GM12878 (cell line): ENCODE results near the gene JUN. TPM values are rescaled to one million over a fixed set of nuclear protein-coding genes. Genes with fewer than 3 reads are reported as not detected.

ENCODE experiments used
- CBX3 ChIP-seq: fragments of 200-600 bp; sonication (generic); IDR thresholded peaks from 2 replicates; pipeline ENCODE4 v1.6.1; 2016; ENCODE audit warnings: low read depth, borderline replicate concordance
- ESRRA ChIP-seq: IDR thresholded peaks from 2 replicates; pipeline ENCODE4 v1.6.1; 2012; ENCODE audit warnings: mild to moderate bottlenecking, low read length, improper control_type of control experiment
- FOXM1 ChIP-seq: IDR thresholded peaks from 2 replicates; pipeline ENCODE4 v1.6.1; 2012; ENCODE audit warnings: low read depth, mild to moderate bottlenecking, inconsistent platforms, low read length, moderate library complexity
- LARP7 ChIP-seq: fragments of 450-650 bp; IDR thresholded peaks from 2 replicates; pipeline ENCODE4 v1.6.1; 2017; ENCODE audit warnings: mild to moderate bottlenecking
- MLLT1 ChIP-seq: fragments of 450-650 bp; IDR thresholded peaks from 2 replicates; pipeline ENCODE4 v1.6.1; 2016; ENCODE audit warnings: mild to moderate bottlenecking
- SKIL ChIP-seq: fragments of 450-650 bp; IDR thresholded peaks from 2 replicates; pipeline ENCODE4 v1.6.1; 2017; ENCODE audit warnings: mild to moderate bottlenecking, low read depth, inconsistent platforms; ENCODE audit not compliant: poor library complexity, severe bottlenecking
- SREBF2 ChIP-seq: IDR thresholded peaks from 2 replicates; pipeline ENCODE4 v1.6.1; 2012; ENCODE audit warnings: mild to moderate bottlenecking, low read length
- ZSCAN29 ChIP-seq: fragments of 450-650 bp; IDR thresholded peaks from 2 replicates; pipeline ENCODE4 v1.6.1; 2017; ENCODE audit warnings: mild to moderate bottlenecking, moderate library complexity
- polyA plus RNA-seq, 11 experiments: library from polyadenylated mRNA; depleted of rRNA in 4 of 11; unstranded in 6 of 11; stranded (reverse) in 5 of 11; fragments of >200 nt; fragmentation: Nextera tagmentation in 4 of 11; fragmentation: Illumina TruSeq in 1 of 11; extraction: Ambion mirVana in 4 of 11; extraction: Trizol in 1 of 11; gene quantifications; 1 replicate in 1 of 11; 2 replicates in 10 of 11; pipeline versions ENCODE4 v1.2.1 to v1.2.3, GENCODE V29; 2011 to 2016; ENCODE audit warnings: inconsistent platforms in 2 of 11, missing spikeins in 2 of 11, low read depth in 1 of 11
- total RNA-seq, 4 experiments: library from RNA; depleted of rRNA in 3 of 4; stranded (reverse); fragments of >200 nt in 3 of 4; fragmentation: Illumina TruSeq in 1 of 4; extraction: Trizol in 1 of 4; gene quantifications; 2 replicates each; pipeline versions ENCODE4 v1.2.1 to v1.2.3, GENCODE V29; 2013 to 2021

Gene JUN
- total and polyA plus RNA-seq, 10 of the 15 experiments (the other 5 are each of a cell fraction or from before 2014, with no cell fraction given), result 0.18 to 8.4 (median 2.8) TPM

GRCh38 chr1:58783090-58783992 lies 506 bp downstream of the JUN start (continued):
- no peak for TF ChIP-seq CBX3
- TF ChIP-seq LARP7, result no peak
- TF ChIP-seq ESRRA, result no peak
- TF ChIP-seq ZSCAN29, result no peak
- no peak for TF ChIP-seq FOXM1
- no peak for TF ChIP-seq SKIL
- TF ChIP-seq SREBF2, result no peak
- TF ChIP-seq MLLT1, result peak; percentile 74
- TF ChIP-seq, all 136 proteins: peak for 15
